NCI-H2171 treated with DMSO at 0.1 percent for 48 hours (cell line): ENCODE measurements around the gene WDR88.
"Not testable (repeated sequence)": the region's sequence is repeated elsewhere in the genome, so short reads cannot be mapped to it uniquely, and the experiment has no call there.

Source experiments
- DNase-seq: peaks from one replicate; lab custom pipeline; 2025; lab: John Stamatoyannopoulos, UW

WDR88 gene

GRCh38 chr19:33129901-33130300 is 2.0 kb upstream of the WDR88 start:
- DNase-seq: no peak

- no peak for DNase-seq
Measured at GRCh38 chr19:33130433-33130832, 1.5 kb upstream of the WDR88 start.

GRCh38 chr19:33132425-33132824 is 511 bp downstream of the WDR88 start:
- DNase-seq: no peak

- DNase-seq: no peak
Measured at GRCh38 chr19:33133438-33134031, 1.6 kb downstream of the WDR88 start.

GRCh38 chr19:33134571-33135041 is 2.7 kb downstream of the WDR88 start:
- no peak for DNase-seq

GRCh38 chr19:33139165-33139564 is 7.3 kb downstream of the WDR88 start:
- no peak for DNase-seq

- peak; percentile 56 for DNase-seq
Measured at GRCh38 chr19:33143897-33144405, 12.0 kb downstream of the WDR88 start.

- DNase-seq: no peak
Measured at GRCh38 chr19:33146209-33146608, 14.3 kb downstream of the WDR88 start.

GRCh38 chr19:33147538-33147937 is 15.6 kb downstream of the WDR88 start:
- no peak for DNase-seq

- DNase-seq: no peak
Measured at GRCh38 chr19:33150852-33151518, 19.1 kb downstream of the WDR88 start.

GRCh38 chr19:33152176-33152575 is 20.3 kb downstream of the WDR88 start:
- DNase-seq: no peak

- DNase-seq: not testable (repeated sequence)
Measured at GRCh38 chr19:33152625-33153024, 20.7 kb downstream of the WDR88 start.

GRCh38 chr19:33154313-33154712 is 22.4 kb downstream of the WDR88 start:
- DNase-seq: not testable (repeated sequence)

GRCh38 chr19:33156334-33156733 is 24.4 kb downstream of the WDR88 start:
- DNase-seq: no peak

- DNase-seq: no peak
Measured at GRCh38 chr19:33157906-33158305, 26.0 kb downstream of the WDR88 start.

- no peak for DNase-seq
Measured at GRCh38 chr19:33158365-33158764, 26.5 kb downstream of the WDR88 start.

GRCh38 chr19:33159149-33159548 is 27.2 kb downstream of the WDR88 start:
- DNase-seq: no peak

GRCh38 chr19:33159893-33160292 is 28.0 kb downstream of the WDR88 start:
- no peak for DNase-seq

- no peak for DNase-seq
Measured at GRCh38 chr19:33161201-33161600, 29.3 kb downstream of the WDR88 start.

- DNase-seq: no peak
Measured at GRCh38 chr19:33163481-33163880, 31.6 kb downstream of the WDR88 start.

- DNase-seq: not testable (repeated sequence)
Measured at GRCh38 chr19:33166037-33166436, 34.1 kb downstream of the WDR88 start.

GRCh38 chr19:33167438-33167837 is 35.5 kb downstream of the WDR88 start:
- no peak for DNase-seq

- DNase-seq: no peak
Measured at GRCh38 chr19:33168528-33168927, 36.6 kb downstream of the WDR88 start.
